T follicular helper cell (primary cell): Measurements from ENCODE around the gene MYH9.
A peak's percentile ranks its signal among the peaks of the same experiment; 100 is the strongest.

Experiments
- DNase-seq: peaks from one replicate; pipeline ENCODE4 v3.0.0-alpha.2; 2020; ENCODE audit warnings: low read depth

Gene MYH9

DNA sequence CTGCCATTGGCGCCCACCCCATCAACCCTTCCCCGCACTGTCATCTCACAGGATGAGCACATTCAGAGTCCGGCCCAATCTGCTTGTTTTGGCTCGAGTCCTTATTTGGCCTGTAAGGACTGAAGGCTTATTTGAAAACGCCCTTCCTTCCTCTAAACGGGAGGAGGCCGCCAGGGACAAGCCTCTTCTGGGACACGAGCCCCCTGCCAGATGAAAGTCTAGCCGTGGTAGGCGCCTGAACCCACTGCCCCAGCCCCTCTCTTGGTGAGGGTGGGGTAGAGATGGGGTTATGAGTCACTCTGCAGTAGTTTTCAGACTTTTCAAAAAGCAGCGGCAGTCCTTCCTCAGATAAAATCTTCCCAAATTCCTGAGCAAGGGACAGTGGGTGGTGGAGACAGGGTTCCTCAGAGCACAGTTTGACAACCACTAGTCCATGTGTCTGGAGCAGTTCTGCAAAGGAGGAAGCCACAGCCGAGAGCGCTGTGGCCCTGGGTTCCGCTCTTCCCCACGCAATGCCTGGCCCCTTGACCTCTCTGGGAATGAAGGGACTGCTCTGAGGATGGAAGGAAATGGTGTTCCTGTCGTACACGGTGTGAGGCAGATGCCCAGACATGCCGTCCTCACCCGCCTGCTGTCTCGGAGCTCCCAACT, 57.0 kb downstream of the MYH9 start:
- no peak for DNase-seq

DNA sequence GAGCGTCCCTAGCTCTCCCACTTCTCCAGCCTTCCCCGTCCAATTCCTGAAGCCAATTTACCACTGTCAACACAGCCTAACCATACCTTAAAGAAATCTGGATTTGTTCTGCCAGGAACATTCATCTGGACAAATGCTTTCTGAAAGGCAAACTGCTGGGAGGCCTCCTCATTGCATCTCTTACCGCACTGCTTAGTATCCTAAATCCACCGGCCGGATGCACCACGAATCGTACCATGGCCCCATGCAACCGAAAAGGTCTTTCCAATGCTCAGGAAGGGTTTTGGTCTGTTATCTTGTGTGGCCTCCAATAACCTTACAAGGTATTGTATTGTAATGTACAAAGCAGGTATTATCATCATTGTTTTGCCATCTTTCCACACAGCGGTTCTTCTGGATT, 57.6 kb downstream of the MYH9 start:
- DNase-seq, result no peak

DNA sequence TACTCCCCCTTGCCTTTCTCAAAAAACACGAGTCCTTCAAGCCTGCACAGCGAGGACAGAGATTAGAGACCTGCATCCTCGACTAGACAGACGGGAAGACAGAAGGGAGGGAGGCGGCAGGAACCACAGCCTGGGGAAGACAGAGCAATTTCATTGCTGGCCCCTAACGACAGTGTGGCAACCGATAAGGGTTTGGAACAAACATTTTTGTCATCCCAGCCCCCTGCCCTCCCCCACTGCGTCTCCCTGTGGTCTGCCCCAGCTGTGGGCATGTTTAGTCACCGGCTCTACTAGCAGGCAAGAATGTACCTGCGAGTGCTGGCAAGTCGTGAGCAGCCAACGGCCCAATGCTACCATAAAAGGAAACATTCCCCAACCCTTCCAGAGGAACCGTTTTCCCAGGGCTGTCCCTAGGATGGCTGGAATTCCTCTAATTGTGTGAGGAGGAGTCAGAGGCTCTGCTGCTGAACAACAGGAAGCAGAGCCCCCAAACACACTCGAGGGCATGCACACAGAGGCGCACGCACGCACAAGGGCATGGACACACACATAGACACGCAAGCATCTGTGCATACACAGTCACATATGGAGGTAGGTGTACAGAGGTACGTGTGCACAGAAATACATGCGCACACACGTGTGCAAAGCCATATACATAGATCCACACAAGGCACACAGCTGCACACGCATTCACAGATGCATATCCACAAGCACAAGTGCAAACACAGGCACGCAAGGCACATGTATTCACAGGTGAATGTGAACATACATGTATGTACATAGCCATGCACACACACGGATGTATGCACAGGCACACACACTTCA, 58.3 kb downstream of the MYH9 start:
- peak; percentile 73 for DNase-seq

DNA sequence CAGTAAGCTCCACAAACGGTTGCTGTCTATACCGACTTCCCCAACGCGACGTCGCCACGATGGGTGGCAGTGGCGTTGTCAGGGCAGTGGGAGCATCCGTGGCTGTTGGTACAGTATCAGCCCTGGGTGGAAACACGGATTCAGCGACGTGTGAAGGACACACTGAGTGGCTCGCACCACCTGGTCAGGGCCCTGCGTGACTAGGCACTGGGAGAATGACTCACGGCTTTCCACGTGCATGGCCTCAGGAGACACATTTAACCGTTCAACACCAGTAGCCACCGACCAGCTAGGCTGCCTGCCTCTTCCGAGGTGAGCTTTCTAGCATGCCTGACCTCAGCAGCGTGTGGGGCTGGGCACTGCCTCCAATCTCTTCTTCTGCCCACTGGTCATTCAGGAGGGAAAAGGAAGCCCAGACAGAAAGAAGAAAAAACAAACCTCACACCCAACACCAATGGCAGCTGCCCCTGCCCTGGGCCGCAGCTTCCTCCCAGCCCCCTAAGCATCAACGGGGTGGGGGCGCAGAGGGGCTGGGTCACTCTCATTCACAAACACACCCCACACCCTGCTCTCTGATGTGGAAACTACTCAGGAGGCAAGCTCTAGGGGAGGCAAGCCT, 59.0 kb downstream of the MYH9 start:
- DNase-seq, result no peak

DNA sequence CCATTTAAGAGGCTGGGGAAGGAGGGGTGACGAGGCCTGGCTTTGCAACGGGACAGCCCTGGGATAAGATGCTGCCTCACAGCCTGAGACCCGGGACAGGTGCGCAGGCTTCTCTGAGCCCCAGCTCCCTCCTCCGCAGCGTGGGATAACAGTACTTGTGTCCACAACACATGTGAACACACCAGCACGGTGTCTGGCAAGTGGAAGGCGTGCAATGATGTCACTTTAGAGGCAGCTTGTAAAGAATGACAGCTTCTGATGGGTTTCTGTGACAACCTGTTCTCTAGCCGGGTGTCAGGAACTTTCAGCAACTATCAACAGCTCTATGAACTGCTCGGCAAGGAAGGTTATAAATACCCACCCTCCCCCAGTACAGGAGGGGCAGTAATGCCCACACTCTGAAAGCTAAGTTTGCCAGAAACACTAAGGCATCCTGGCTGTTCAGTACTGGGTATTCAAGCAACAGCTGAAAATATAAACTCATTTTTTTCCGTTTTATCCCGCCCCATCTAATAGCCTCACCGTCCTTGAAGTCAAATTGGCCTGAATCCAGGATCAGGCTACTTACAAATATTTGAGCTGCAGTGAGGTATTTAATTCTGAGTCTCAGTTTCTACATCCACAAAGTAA, 59.7 kb downstream of the MYH9 start:
- DNase-seq, result no peak

DNA sequence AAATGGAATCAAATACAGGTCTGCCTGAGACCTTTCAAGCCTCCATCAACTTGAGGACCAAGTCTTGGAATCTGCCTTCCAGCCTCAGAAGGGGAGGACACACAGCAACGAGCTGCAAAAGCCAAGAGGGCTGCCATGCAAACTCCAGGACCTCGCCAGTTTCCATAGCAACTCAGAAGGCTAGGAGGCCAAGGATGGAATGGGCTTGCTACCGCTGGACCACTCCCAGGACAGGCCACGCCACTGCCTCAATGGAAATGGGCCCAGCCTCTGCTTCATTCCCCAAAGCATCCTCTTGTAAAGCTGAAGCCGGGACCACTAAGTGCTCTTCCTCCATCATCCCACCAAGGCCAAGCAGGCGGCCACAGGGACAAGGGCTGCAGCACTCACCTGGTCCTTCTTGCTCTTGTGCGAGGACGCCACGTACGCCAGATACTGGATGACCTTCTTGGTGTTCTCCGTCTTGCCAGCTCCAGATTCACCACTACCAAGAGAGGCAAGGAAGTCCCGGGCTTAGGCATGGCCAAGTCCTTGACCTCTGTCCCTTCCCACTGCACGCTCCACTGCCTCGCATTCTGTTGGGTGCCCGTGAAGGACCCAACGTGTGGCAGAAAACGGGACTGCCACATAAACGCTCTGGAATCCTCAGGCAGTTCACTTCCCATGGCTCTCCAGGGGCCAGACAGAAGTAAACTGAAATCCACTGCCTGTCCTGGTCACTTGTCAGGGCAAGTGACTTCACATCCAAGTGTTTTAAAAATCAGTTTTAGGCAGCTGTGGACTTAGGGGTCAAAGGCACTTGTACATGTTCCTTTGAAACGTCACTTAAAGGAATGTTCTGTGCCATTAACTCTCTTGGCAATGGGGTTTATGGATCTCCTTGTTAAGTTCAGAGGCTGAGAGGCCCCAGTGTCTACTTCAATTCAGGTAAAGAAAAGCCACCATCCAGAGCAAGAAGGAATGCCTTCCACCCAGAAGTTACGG, 61.3 kb downstream of the MYH9 start:
- no peak for DNase-seq

DNA sequence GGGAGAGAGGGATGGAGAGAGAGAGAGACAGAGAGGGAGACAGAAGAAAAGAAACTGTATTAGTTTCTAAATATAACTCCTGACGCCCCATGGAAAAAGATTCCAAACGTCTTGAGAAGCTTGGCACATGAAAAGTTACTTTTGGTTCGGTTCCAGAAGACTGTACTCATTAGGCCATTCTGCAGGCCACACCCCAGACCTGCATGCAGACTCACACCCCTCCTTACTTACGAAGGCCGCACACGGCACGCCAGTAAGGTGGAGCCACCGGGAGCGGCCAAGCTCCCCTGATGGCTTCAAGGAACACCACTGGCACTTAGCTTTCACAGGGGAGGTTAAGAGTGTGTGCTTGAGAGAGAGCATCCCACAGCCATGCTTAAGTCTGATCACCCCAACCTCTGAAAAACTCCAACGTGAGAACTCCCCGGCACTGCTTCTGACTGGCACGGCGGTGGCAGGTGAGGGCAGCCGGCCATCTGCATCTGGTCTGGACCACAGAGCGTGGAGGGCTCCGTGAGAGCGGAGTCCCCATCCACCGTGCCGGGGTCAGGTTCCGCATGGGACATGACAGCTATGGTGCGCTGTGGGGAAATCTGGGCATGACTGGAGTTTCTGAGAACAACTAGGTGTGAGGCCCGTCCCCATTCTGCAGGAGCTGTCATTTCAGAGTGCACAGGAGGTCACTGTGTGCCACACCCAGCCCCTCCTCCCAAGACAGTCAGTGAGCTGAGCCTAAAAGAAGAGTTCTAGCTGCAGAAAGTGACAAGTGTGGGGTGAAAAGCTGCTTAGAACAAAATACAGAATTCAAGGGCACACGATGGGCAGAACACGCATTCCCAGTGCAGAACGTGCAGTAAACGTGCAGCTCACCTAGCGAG, 62.4 kb downstream of the MYH9 start:
- DNase-seq, result no peak

DNA sequence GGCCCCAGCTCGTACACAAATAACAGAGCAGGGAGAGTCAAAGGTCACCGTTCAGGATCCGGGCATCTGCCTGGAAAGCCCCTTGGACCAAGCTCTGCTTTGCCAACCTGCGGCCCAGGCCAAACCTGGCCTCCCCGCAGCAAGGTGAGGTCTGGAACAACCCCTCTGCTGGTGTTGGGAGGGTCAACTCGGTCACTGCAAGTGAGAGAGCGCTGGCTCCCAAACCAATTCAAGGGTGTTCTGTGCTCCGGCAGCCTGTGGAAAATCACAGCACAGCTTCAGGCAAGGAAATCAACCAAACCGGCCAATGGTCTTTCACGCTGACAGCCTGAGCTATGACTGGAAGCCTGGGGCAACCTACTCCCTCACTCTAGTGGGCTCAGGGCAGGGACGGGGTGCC, 63.4 kb downstream of the MYH9 start:
- DNase-seq, result no peak

DNA sequence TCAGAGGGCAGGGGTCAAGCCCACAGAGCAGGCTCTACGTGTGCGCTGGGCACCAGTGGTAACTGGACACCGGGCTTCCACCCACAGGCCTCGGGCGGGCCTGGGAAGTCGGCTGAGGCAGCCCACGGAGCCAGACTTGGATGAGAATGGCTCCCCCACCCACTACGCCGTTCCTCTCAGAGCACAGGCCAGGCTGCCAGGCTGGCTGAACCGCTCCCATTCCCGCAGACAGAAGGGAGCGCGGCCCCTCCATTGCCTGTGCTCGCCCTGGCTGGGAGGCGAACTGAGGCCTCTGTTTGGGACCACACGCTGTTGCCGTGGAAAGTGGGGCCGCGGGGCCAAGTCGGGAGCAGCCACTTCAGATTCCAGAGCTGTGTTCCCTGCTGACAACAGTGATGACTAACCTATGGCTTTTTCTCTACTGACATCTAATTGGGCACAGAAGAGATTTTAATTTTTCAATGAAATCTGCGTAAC, 63.9 kb downstream of the MYH9 start:
- DNase-seq, result no peak

DNA sequence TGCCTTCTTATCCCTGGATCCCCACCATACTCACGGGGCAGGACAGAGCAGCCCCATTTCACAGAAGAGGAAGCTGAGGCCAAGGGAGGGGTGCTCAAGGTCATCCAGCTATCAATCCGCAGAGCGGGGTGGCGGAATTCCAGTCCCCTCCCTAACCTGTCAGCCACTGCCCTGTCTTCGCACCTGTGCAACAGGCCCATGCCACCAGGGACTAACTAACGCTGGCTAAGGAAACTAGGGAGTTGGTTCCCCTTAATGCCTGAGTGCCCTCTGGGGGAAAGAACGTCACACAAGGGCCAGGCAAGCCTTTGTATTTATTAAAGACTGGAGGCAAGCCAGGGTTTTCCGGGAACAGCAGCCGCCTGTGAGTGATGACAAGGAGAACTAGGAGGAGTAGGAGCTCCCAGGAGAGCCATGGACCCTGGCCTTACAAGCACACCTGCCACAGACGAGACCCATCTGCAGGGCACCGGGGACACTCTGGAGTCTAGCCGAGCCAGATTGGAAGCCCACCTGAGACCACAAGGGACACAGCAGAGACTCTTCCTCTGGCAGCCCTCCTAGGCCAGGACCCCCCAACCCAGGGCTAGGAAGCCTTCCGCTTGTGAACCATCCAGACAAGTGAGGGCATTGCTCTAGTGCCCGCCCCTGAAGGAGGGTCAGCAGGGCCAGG, 64.4 kb downstream of the MYH9 start:
- DNase-seq, result no peak

DNA sequence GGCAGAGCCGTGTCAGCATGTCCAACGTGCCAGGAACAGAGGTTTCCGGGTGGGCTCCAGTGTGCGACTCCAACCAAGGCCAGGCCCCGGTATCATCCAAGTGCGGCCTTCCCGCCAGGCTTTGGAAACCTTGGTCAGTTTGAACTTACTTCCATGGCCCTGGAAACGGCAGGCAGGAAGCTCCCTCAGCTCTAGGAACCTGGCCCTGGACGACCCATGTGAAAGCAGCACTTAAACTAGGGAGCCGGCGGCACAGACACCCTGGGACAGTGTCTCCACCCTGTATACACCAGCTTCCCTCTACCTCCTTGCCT, 65.2 kb downstream of the MYH9 start:
- no peak for DNase-seq

DNA sequence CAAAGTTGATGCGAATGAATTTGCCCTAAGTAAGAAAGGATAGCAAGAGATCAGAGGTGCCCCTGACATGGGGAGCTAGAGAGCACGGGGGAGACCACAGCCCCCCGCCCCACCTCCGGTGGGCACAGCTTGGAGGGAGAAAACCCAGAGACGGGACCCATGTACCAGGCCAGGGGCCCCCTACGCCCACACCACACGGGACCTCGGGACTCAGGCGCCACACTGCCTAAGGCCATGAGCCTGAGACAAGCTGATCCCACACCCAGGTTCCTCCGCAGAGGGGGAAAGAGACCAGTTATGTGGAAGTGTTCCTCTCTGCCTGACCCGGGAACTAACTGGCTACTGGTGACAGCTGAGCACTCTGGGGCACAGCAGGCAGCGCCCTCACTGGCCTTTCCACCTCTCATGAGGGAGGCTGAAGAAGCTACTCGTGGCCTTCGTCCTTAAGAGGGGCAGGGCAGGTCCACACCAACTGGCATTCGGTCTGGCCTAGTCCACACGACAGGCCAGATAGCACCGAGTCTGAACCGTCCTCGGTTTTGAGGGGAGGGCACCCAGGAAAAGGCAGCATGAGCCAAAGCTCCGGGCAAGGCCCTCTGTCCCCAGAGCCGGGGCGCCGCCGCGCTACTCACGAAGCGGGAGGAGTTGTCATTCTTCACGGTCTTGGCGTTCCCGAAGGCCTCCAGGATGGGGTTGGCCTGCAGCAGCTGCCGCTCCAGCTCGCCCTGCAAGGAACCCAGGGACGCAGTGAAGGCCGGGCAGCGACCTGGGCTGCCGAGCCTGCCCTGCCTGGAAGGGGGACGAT, 65.8 kb downstream of the MYH9 start:
- DNase-seq, result no peak

DNA sequence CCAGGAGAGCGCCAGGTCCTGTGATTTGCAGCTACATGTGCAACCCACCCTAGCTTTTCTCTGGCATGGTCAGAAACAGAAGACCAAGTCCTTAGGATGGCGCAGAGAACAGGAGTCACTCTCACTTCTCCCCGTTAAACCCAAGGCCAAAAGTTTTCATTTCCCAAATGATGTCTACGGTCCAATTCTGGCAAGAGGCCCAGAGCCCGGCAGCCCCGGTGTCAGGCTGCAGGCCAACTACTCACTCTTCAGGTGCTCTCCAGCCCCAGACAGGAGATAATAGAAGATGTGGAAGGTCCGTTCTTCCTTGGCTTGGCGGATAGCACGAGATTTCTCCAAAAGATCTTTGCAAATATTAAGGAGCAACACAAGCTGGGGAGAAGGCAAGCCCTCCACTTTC, 67.2 kb downstream of the MYH9 start:
- no peak for DNase-seq

DNA sequence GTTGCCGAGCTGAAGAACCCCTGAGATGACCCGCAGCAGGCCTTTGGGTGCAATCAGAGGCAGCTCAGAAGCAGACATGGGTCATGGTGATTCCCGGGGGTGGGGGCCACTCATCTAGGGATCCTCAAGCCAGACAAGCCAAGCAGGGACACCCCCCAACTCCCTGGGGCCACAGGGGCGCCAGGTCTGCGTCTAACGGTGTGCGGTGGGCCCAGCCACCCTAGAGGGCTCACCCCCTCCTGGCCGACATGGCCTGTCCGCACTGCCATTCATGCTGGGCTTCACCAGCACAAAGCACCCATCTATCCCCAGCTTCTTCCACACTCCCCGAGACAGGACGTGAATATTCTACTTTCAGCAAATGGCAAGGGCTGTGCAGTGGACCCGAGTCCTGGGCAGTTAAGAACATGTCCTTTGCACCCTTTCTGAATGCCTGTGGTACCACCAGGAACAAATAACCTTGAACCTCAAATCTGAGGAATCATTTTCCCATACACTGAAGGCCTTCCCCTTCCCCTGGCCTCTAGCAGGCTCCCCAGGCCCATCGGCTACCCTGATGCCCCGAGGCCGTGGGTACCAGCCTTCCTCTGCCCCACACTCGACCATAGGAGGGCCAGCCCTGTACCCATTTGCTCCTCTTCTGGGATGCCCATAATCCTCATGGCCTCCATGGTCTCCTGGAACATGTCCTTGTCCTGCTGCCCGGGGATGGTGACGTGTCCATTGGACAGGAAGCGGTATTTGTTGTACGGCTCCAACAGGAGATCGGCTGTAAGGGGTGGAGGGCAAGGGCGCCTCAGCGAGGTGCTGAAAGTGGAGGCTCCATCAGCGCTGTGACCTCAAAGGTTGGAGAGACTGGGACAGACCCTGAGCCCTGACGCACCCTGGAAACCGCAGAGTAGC, 67.9 kb downstream of the MYH9 start:
- DNase-seq, result no peak

DNA sequence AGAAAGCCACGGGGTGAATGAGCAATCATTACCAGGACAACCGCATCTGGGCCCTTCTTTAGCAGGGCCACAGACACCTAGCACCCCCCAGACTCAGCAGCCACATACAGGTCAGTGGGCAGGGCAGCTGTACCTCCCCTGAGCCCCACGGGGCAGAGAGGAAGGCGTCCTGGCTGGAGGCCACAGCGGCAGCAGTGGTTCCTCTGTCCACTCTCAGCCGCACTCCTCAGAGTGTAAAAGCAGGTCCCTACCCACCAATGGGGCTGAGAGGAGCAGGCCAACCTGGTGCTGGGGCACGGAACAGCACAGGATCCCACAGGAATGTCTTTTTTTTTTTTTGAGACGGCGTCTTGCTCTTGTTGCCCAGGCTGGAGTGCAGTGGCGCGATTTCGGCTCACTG, 69.3 kb downstream of the MYH9 start:
- no peak for DNase-seq

DNA sequence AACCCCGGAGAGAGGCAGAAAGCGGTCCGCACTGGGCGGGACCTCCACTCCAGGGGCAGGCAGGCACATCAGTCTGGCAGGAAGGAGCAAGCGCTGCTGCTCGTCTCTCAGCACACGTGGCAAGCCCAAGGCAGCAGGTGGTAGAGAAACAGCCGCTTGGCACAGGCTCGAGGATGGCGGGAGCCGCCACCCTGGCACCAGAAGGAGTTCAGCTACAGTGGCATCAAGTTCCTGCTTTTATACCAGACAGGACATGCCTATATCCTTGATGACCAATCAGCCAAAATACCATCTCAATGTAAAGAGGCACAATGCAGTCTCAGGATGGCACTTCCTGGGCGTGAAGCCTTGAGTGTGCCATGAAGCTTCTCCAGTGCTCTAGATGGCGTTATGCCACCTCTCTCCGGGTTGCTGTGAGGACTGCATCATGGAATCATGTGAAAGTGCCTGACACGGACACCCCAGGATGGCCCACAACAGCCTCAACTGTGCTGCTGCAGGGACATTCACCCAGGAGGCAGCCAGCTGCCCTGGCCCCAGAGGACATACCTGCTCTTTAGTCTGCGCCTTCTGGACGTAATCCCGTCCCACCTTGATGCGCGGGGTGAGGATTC, 70.0 kb downstream of the MYH9 start:
- DNase-seq, result no peak

DNA sequence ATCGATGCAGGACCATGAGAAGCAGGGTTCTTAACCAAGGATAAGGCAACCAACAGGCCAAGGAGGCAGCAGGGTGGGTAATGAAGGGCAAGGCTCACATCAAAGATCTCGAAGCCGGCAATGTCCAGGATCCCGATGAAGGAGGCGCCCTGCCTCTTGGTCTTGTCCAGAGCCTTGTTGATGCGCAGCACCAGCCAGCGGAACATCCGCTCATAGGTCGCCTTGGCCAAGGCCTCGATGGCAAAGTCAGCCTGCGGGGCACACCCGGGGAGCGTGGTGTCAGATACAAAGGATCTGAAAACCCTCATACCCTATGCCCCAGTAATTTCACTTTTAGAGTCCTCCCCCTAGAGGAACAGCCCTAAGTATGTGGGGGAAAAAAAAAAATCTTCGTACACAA, 71.3 kb downstream of the MYH9 start:
- DNase-seq, result no peak

DNA sequence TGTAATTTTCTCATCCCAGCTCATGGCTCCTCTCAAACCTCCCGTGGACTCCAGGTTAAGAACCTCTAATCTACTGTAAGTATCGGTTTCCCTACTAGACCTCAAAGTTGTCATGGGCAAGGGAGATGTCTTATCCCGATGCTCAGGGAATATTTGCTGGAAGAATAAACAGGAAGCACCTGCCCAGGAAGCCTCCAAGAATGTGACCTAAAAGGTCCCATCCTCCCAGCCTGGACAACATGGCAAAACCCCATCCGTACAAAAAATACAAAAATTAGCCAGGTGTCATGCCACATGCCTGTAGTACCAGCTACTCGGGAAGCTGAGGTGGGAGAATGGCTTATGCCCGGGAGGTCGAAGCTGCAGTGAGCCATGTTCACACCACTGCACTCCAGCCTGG, 72.4 kb downstream of the MYH9 start:
- no peak for DNase-seq
